NCI-H345 treated with DMSO at 0.1 percent for 48 hours (cell line): ENCODE data around the gene MYL5.
A peak's percentile ranks its signal among the peaks of the same experiment; 100 is the strongest.
"Not testable (repeated sequence)": the region's sequence is repeated elsewhere in the genome, so short reads cannot be mapped to it uniquely, and the experiment has no call there.

Experiments used
- DNase-seq: peaks from one replicate; lab custom pipeline; 2025; ENCODE audit not compliant: unreplicated experiment; lab: John Stamatoyannopoulos, UW

MYL5 gene

GRCh38 chr4:683982-684622, 9.8 kb downstream of the MYL5 start:
- DNase-seq: peak; percentile 20

GRCh38 chr4:684623-685327, 10.4 kb downstream of the MYL5 start:
- no peak for DNase-seq

GRCh38 chr4:685679-686412, 11.5 kb downstream of the MYL5 start:
- DNase-seq: no peak

GRCh38 chr4:686413-687040, 12.2 kb downstream of the MYL5 start:
- no peak for DNase-seq

GRCh38 chr4:687048-687970, 13.0 kb downstream of the MYL5 start:
- DNase-seq: no peak

GRCh38 chr4:687971-688853, 13.9 kb downstream of the MYL5 start:
- DNase-seq: no peak

GRCh38 chr4:688854-689681, 14.7 kb downstream of the MYL5 start, which contains the start of gene SLC49A3:
Gene SLC49A3, minus strand, starts transcription at chr4:689151. Its CDS starts 24 bp downstream, at chr4:689127.
- no peak for DNase-seq

GRCh38 chr4:689723-690122, 15.4 kb downstream of the MYL5 start:
- no peak for DNase-seq

- DNase-seq: no peak
Measured at GRCh38 chr4:692771-693554, 18.6 kb downstream of the MYL5 start.

- DNase-seq: not testable (repeated sequence)
Measured at GRCh38 chr4:694341-694940, 20.1 kb downstream of the MYL5 start.

- no peak for DNase-seq
Measured at GRCh38 chr4:699816-700580, 25.7 kb downstream of the MYL5 start.

- no peak for DNase-seq
Measured at GRCh38 chr4:700587-701264, 26.4 kb downstream of the MYL5 start.

GRCh38 chr4:702618-703048, 28.3 kb downstream of the MYL5 start:
- no peak for DNase-seq

- no peak for DNase-seq
Measured at GRCh38 chr4:703336-704197, 29.2 kb downstream of the MYL5 start.
